ENCODE data around the gene BHMT2. TPM values are rescaled to one million over a fixed set of nuclear protein-coding genes. Genes with fewer than 3 reads are reported as not detected.
A peak's percentile ranks its signal among the peaks of the same experiment; 100 is the strongest.

BHMT2 gene
- total and polyA plus RNA-seq, 11 donors = 1.5 to 11.3 (median 5.1) TPM

GRCh38 chr5:79111960-79112702 is 42.6 kb downstream of the BHMT2 start:
- 6 to 9% (median 7%) methylated on average over 29 to 39 of the region's 39 CpGs for WGBS, 4 donors
- Histone ChIP-seq H3K4me3 (peak overlapping the region in 5 of 12 donors; percentile 8 to 19 (median 12)), H3K4me1 (peaks cover 0 to 21% (median 2%) of the 10 kb centered on the region in 12 donors), H3K27ac (no peak overlapping the region), H3K27me3 (peaks cover 9 to 61% (median 31%) of the 10 kb centered on the region in 9 donors), H3K9me3 (no peaks in the 10 kb centered on the region), H3K36me3 (no peaks in the 10 kb centered on the region)
- intact Hi-C loops (cut with DNase I) = loop anchor here in 2 of 10 donors (5.0 kb wide), 2 partner anchors 85 to 90 kb away; no protein-coding TSS in a partner anchor
- DNase-seq (no peak), ATAC-seq (peak in 2 of 4 donors; percentile 45 to 60)
- TF ChIP-seq POLR2A (IDR thresholded peaks at IDR 0.05) = no peak
- TF ChIP-seq, protein P1, sequence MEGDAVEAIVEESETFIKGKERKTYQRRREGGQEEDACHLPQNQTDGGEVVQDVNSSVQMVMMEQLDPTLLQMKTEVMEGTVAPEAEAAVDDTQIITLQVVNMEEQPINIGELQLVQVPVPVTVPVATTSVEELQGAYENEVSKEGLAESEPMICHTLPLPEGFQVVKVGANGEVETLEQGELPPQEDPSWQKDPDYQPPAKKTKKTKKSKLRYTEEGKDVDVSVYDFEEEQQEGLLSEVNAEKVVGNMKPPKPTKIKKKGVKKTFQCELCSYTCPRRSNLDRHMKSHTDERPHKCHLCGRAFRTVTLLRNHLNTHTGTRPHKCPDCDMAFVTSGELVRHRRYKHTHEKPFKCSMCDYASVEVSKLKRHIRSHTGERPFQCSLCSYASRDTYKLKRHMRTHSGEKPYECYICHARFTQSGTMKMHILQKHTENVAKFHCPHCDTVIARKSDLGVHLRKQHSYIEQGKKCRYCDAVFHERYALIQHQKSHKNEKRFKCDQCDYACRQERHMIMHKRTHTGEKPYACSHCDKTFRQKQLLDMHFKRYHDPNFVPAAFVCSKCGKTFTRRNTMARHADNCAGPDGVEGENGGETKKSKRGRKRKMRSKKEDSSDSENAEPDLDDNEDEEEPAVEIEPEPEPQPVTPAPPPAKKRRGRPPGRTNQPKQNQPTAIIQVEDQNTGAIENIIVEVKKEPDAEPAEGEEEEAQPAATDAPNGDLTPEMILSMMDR (IDR thresholded peaks at IDR 0.05) = no peak

GRCh38 chr5:79112703-79113058 is 43.1 kb downstream of the BHMT2 start:
- 69 to 81% (median 77%) methylated on average over 5 of the region's 5 CpGs for WGBS, 4 donors
- no peak overlapping the region for H3K27ac ChIP-seq

GRCh38 chr5:79119486-79119885 is 49.9 kb downstream of the BHMT2 start:
- intact Hi-C loops (cut with DNase I) = loop anchor here in 1 of 10 donors (5.0 kb wide), 1 partner anchor 97 kb away; no protein-coding TSS in a partner anchor

More at GRCh38 chr5:79112703-79113058, 43.1 kb downstream of the BHMT2 start:
- H3K4me3 ChIP-seq = no peak overlapping the region
- DNase-seq = no peak
- intact Hi-C loops (cut with DNase I) = loop anchor here in 2 of 10 donors (5.0 kb wide), 2 partner anchors 85 to 90 kb away; no protein-coding TSS in a partner anchor
- H3K27me3 ChIP-seq = peaks cover 9 to 61% (median 31%) of the 10 kb centered on the region in 9 donors
- H3K9me3 ChIP-seq = no peaks in the 10 kb centered on the region
- peaks cover 0 to 16% (median 2%) of the 10 kb centered on the region in 12 donors for H3K4me1 ChIP-seq
- TF ChIP-seq, protein P1 (IDR thresholded peaks at IDR 0.05) = no peak
- TF ChIP-seq POLR2A (IDR thresholded peaks at IDR 0.05) = no peak
- ATAC-seq = peak in 1 of 4 donors; percentile 27
- no peaks in the 10 kb centered on the region for H3K36me3 ChIP-seq

DNA sequence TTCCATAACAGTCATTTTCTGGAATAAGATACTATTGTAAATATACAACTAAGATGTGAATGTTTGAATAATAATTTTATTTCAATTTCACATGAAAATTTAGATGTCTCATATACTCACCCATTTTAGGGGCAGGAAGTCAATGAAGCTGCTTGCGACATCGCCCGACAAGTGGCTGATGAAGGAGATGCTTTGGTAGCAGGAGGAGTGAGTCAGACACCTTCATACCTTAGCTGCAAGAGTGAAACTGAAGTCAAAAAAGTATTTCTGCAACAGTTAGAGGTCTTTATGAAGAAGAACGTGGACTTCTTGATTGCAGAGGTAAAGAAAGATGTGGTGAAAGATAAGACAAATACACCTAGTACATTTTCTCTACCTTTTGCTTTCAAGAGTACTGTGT is 50.7 kb downstream of the BHMT2 start:
- peaks cover 0 to under 1% (median 0%) of the 10 kb centered on the region in 9 donors for H3K27me3 ChIP-seq
- H3K36me3 ChIP-seq = no peaks in the 10 kb centered on the region
- no peak overlapping the region for H3K27ac ChIP-seq
- WGBS, 4 donors = 91 to 96% (median 93%) methylated on average over 4 of the region's 4 CpGs
- TF ChIP-seq, protein P1 (IDR thresholded peaks at IDR 0.05) = no peak
- TF ChIP-seq POLR2A (IDR thresholded peaks at IDR 0.05) = no peak
- intact Hi-C loops (cut with DNase I) = no loop called here
- peaks cover 0 to 6% (median 0%) of the 10 kb centered on the region in 12 donors for H3K4me1 ChIP-seq
- ATAC-seq = no peak
- no peak overlapping the region for H3K4me3 ChIP-seq
- H3K9me3 ChIP-seq = no peaks in the 10 kb centered on the region
- DNase-seq = no peak

More at GRCh38 chr5:79119486-79119885, 49.9 kb downstream of the BHMT2 start:
- WGBS, 4 donors = 89 to 93% (median 92%) methylated on average over 4 of the region's 4 CpGs
- Histone ChIP-seq H3K36me3 (no peaks in the 10 kb centered on the region), H3K27me3 (peaks cover 0 to 8% (median 0%) of the 10 kb centered on the region in 9 donors), H3K9me3 (no peaks in the 10 kb centered on the region), H3K27ac (no peak overlapping the region), H3K4me3 (no peak overlapping the region), H3K4me1 (peaks cover 0 to 6% (median 0%) of the 10 kb centered on the region in 12 donors)
- ATAC-seq (no peak), DNase-seq (no peak)
- TF ChIP-seq, protein P1 (IDR thresholded peaks at IDR 0.05) = no peak
- TF ChIP-seq POLR2A (IDR thresholded peaks at IDR 0.05) = no peak

Measured in heart left ventricle (tissue), 16 donors.